OCI-LY1 (cell line): ENCODE data around the gene SPATA20.
A peak's percentile ranks its signal among the peaks of the same experiment; 100 is the strongest.

ENCODE experiments used
- H2AFZ ChIP-seq: fragments of 200-600 bp; sonication (generic), shearing (Covaris generic); 2 replicates; pipeline ENCODE4 v1.6.0; 2014; ENCODE audit warnings: antibody characterized with exemption, mild to moderate bottlenecking, low read length
- H3F3A ChIP-seq: fragments of 200-600 bp; sonication (generic), shearing (Covaris generic); 2 replicates; pipeline ENCODE4 v1.6.0; 2014; ENCODE audit warnings: mild to moderate bottlenecking, antibody characterized with exemption, low read length, moderate library complexity; ENCODE audit not compliant: insufficient read depth
- H3K27ac ChIP-seq: fragments of 200-600 bp; sonication (generic); 2 replicates; pipeline ENCODE4 v1.5.1; 2014; ENCODE audit warnings: low read length, mixed run types, mild to moderate bottlenecking, low read depth; ENCODE audit not compliant: poor library complexity, severe bottlenecking
- H3K27me3 ChIP-seq: fragments of 200-600 bp; sonication (generic); 2 replicates; pipeline ENCODE4 v1.6.0; 2014; ENCODE audit warnings: antibody characterized with exemption, mild to moderate bottlenecking, low read length, moderate library complexity; ENCODE audit not compliant: insufficient read depth
- H3K36me3 ChIP-seq: fragments of 200-600 bp; sonication (generic); 2 replicates; pipeline ENCODE4 v1.6.1; 2014; ENCODE audit warnings: mild to moderate bottlenecking, antibody characterized with exemption, low read length, moderate library complexity, mixed read lengths; ENCODE audit not compliant: insufficient read depth
- H3K4me1 ChIP-seq: fragments of 200-600 bp; sonication (generic); 2 replicates; pipeline ENCODE4 v1.5.1; 2014; ENCODE audit warnings: mild to moderate bottlenecking, low read length, moderate library complexity; ENCODE audit not compliant: insufficient read depth, severe bottlenecking
- H3K4me2 ChIP-seq: fragments of 200-600 bp; sonication (generic), shearing (Covaris generic); 2 replicates; pipeline ENCODE4 v1.6.1; 2014; ENCODE audit warnings: low read length
- H3K4me3 ChIP-seq: fragments of 200-600 bp; sonication (generic); 2 replicates; pipeline ENCODE4 v1.5.1; 2014; ENCODE audit warnings: low read length, low read depth, mild to moderate bottlenecking, mixed read lengths; ENCODE audit not compliant: poor library complexity, severe bottlenecking
- H3K79me2 ChIP-seq: fragments of 200-600 bp; shearing (Covaris generic); 2 replicates; pipeline ENCODE4 v1.6.1; 2016; ENCODE audit warnings: mixed run types, low read length, mixed read lengths; ENCODE audit not compliant: insufficient read depth
- H3K9ac ChIP-seq: fragments of 200-600 bp; sonication (generic), shearing (Covaris generic); 2 replicates; pipeline ENCODE4 v1.6.1; 2014; ENCODE audit warnings: mild to moderate bottlenecking, low read length, mixed read lengths
- H3K9me2 ChIP-seq: fragments of 200-600 bp; sonication (generic), shearing (Covaris generic); 2 replicates; pipeline ENCODE4 v1.6.1; 2014; ENCODE audit warnings: low read depth, mild to moderate bottlenecking, low read length, mixed read lengths
- H3K9me3 ChIP-seq: fragments of 200-600 bp; shearing (Covaris generic); 2 replicates; pipeline ENCODE4 v1.6.1; 2014; ENCODE audit warnings: low read length, mixed read lengths
- H4K20me1 ChIP-seq: fragments of 200-600 bp; sonication (generic), shearing (Covaris generic); 2 replicates; pipeline ENCODE4 v1.6.0; 2016; ENCODE audit warnings: mild to moderate bottlenecking, low read length; ENCODE audit not compliant: insufficient read depth
- EZH2 ChIP-seq: fragments of 200-600 bp; sonication (generic), shearing (Covaris generic); IDR thresholded peaks from 2 replicates; pipeline ENCODE4 v1.8.0; 2017; ENCODE audit warnings: borderline replicate concordance, mixed run types, mild to moderate bottlenecking, antibody characterized with exemption, low read length, moderate library complexity, mixed read lengths
- TF ChIP-seq, protein P1 (sequence below): fragments of 200-600 bp; sonication (generic), shearing (Covaris generic); IDR thresholded peaks from 2 replicates; pipeline ENCODE4 v1.5.1; 2017; ENCODE audit warnings: mild to moderate bottlenecking, antibody characterized with exemption, low read length, moderate library complexity, mixed read lengths

SPATA20 gene

GRCh38 chr17:50559674-50560184 is 12.8 kb downstream of the SPATA20 start:
- Histone ChIP-seq H3K27ac (no peak overlapping the region), H3K4me1 (peaks cover 10% of the 10 kb centered on the region), H3F3A (no peaks in the 10 kb centered on the region), H3K4me2 (0 out of 2 replicates have a peak overlapping the region, but pooled peaks have one; percentile 37), H3K9me2 (no peaks in the 10 kb centered on the region), H4K20me1 (no peaks in the 10 kb centered on the region), H3K9ac (no peak overlapping the region), H3K27me3 (no peaks in the 10 kb centered on the region; the same call in 1 of the 2 replicates), H3K4me3 (no peak overlapping the region), H2AFZ (no peak overlapping the region), H3K79me2 (no peaks in the 10 kb centered on the region), H3K9me3 (no peaks in the 10 kb centered on the region), H3K36me3 (no peaks in the 10 kb centered on the region)
- TF ChIP-seq EZH2: no peak
- TF ChIP-seq, protein P1, sequence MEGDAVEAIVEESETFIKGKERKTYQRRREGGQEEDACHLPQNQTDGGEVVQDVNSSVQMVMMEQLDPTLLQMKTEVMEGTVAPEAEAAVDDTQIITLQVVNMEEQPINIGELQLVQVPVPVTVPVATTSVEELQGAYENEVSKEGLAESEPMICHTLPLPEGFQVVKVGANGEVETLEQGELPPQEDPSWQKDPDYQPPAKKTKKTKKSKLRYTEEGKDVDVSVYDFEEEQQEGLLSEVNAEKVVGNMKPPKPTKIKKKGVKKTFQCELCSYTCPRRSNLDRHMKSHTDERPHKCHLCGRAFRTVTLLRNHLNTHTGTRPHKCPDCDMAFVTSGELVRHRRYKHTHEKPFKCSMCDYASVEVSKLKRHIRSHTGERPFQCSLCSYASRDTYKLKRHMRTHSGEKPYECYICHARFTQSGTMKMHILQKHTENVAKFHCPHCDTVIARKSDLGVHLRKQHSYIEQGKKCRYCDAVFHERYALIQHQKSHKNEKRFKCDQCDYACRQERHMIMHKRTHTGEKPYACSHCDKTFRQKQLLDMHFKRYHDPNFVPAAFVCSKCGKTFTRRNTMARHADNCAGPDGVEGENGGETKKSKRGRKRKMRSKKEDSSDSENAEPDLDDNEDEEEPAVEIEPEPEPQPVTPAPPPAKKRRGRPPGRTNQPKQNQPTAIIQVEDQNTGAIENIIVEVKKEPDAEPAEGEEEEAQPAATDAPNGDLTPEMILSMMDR: no peak

- Histone ChIP-seq H2AFZ (no peak within 1 kb of the TSS), H3K4me2 (peak within 1 kb of the TSS; percentile 37), H3K4me1 (peaks cover 10% of the 10 kb centered on the region), H3K27me3 (no peaks in the 10 kb centered on the region; the same call in 1 of the 2 replicates), H3K9ac (no peak within 1 kb of the TSS), H3K9me2 (no peaks in the 10 kb centered on the region), H3K4me3 (peak within 1 kb of the TSS; percentile 26), H3K9me3 (no peaks in the 10 kb centered on the region), H4K20me1 (no peaks in the 10 kb centered on the region), H3K36me3 (no peaks in the 10 kb centered on the region), H3K27ac (no peak within 1 kb of the TSS), H3F3A (no peaks in the 10 kb centered on the region), H3K79me2 (no peaks in the 10 kb centered on the region)
- TF ChIP-seq, protein P1: no peak
- TF ChIP-seq EZH2: no peak
These were observed 13.3 kb downstream of the SPATA20 start, which contains the start of gene CACNA1G for GRCh38 chr17:50560185-50560824. CACNA1G (plus strand) TSS chr17:50560715; CDS start chr17:50561460, 745 bp downstream.

DNA sequence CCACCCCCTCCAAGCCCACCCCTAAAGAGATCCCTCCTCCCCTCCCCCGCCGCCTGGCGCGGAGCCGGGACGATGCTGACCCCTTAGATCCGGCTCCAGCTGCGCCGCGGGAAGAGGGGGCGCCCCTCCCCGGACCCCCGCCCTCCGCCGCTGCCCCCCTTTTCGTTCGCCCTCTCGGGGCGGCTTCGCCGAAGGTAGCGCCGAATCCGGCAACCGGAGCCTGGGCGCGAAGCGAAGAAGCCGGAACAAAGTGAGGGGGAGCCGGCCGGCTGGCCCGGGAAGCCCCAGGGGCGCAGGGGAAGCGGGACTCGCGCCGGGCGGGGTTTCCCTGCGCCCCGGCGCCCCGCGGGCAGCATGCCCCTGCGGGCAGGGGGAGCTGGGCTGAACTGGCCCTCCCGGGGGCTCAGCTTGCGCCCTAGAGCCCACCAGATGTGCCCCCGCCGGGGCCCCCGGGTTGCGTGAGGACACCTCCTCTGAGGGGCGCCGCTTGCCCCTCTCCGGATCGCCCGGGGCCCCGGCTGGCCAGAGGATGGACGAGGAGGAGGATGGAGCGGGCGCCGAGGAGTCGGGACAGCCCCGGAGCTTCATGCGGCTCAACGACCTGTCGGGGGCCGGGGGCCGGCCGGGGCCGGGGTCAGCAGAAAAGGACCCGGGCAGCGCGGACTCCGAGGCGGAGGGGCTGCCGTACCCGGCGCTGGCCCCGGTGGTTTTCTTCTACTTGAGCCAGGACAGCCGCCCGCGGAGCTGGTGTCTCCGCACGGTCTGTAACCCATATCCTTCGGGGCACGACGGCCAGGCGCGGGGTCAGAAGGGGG is 14.2 kb downstream of the SPATA20 start:
- H3K27me3 ChIP-seq: no peaks in the 10 kb centered on the region; the same call in 1 of the 2 replicates
- H4K20me1 ChIP-seq: no peaks in the 10 kb centered on the region
- H3K27ac ChIP-seq: no peak overlapping the region
- H3K9ac ChIP-seq: no peak overlapping the region
- TF ChIP-seq, protein P1: no peak
- no peak for TF ChIP-seq EZH2
- H3K4me2 ChIP-seq: peak overlapping the region; percentile 37
- H3K4me3 ChIP-seq: peak overlapping the region; percentile 26
- H3K9me2 ChIP-seq: no peaks in the 10 kb centered on the region
- H3K4me1 ChIP-seq: peaks cover 10% of the 10 kb centered on the region
- H3K9me3 ChIP-seq: no peaks in the 10 kb centered on the region
- H3F3A ChIP-seq: no peaks in the 10 kb centered on the region
- H2AFZ ChIP-seq: no peak overlapping the region
- no peaks in the 10 kb centered on the region for H3K79me2 ChIP-seq
- no peaks in the 10 kb centered on the region for H3K36me3 ChIP-seq
